RKO (cell line): Measurements from ENCODE around the gene NRG3.

ENCODE experiments used
- DNase-seq: peaks from one replicate; pipeline ENCODE4 v3.0.0-alpha.2; 2016; ENCODE audit warnings: low spot score

Gene NRG3

DNA sequence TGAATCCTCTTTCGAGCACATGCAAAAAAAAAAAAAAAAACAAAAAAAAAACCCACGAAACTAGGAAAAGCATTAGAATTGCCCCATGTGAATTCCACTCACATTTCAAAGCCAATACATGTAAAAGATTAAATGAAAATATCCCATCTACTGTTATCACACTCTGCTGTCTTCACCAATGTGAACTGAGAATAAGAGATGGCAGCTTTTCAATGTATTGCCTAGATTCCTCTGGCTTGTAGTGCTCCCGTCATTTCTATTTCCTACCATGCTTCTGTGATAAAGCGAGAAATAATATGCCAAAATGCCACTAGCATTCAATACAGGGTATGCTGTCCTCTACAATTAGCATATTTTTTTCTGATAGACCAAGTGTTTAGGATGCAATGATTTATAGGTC lies 517.0 kb downstream of the NRG3 start:
- DNase-seq, result no peak

DNA sequence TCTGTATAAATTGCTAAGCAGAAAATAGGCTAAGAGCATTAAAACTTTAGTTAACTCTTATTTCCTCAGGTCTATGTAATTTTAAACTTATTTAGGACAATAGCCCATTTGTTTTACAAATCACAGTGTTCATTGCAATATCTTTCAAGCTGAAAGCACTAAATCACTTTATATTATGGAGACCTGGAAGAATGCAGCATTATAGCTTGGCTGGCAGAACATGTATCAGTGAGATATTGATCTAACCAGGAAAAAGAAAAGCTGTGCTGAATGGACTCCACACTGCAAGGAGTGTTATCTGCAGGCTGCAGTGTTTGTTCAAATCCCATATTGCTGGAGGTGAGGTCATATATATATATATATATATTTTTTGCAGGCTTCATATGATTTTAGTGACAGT lies 517.5 kb downstream of the NRG3 start:
- no peak for DNase-seq

- no peak for DNase-seq
Measured at GRCh38 chr10:82394122-82394521, 519.1 kb downstream of the NRG3 start.

- DNase-seq, result no peak
Measured at GRCh38 chr10:82394987-82395386, 520.0 kb downstream of the NRG3 start.

GRCh38 chr10:82396886-82397285 lies 521.9 kb downstream of the NRG3 start:
- DNase-seq, result no peak

- DNase-seq, result no peak
Measured at GRCh38 chr10:82397854-82398253, 522.9 kb downstream of the NRG3 start.

- no peak for DNase-seq
Measured at GRCh38 chr10:82399850-82400249, 524.9 kb downstream of the NRG3 start.

- no peak for DNase-seq
Measured at GRCh38 chr10:82400841-82401240, 525.8 kb downstream of the NRG3 start.

GRCh38 chr10:82402906-82403401 lies 528.0 kb downstream of the NRG3 start:
- no peak for DNase-seq

- DNase-seq, result no peak
Measured at GRCh38 chr10:82409671-82410070, 534.7 kb downstream of the NRG3 start.

DNA sequence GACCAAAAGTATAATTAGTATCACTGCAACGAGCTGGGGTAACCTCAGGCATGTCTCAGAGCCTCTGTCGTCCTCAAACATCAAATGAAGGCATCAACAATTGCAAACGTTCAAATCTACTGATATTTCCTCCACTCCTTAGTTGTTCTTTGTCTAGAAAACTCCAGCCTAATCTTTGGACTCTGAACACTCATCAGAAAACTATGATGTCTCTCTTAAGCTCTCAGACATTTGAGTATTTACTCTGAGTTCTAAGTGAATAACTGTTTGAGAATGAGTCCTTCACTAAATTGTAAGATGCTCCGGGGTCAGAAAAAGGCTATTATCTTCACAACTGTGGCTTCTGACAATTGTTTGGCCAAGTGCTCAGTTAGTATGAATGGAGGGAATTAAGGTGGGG lies 536.4 kb downstream of the NRG3 start:
- no peak for DNase-seq

DNA sequence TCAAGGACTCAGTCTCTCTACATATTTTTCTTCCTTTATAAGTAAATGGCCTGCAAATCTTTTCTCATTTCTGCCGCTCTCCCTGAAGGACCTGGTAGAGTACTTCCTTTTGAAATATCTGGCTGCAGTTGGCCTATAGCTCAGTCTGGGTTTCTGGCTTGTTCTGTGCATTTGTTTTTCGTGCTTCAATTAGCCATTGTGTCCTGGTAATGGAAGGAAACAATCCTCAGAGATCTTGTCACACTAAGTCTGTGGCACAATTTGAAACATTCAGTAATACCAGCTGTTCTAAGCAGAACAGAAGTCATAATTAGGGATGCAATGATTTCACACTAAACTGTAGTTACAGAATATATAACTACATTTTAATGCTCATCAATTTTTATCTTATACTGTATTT lies 545.0 kb downstream of the NRG3 start:
- DNase-seq, result no peak

- DNase-seq, result no peak
Measured at GRCh38 chr10:82429302-82429701, 554.3 kb downstream of the NRG3 start.

- no peak for DNase-seq
Measured at GRCh38 chr10:82438277-82438676, 563.3 kb downstream of the NRG3 start.

- no peak for DNase-seq
Measured at GRCh38 chr10:82440775-82441174, 565.8 kb downstream of the NRG3 start.

GRCh38 chr10:82452046-82452445 lies 577.1 kb downstream of the NRG3 start:
- DNase-seq, result no peak

- DNase-seq, result no peak
Measured at GRCh38 chr10:82452676-82453075, 577.7 kb downstream of the NRG3 start.

GRCh38 chr10:82453678-82454293 lies 578.8 kb downstream of the NRG3 start:
- no peak for DNase-seq

DNA sequence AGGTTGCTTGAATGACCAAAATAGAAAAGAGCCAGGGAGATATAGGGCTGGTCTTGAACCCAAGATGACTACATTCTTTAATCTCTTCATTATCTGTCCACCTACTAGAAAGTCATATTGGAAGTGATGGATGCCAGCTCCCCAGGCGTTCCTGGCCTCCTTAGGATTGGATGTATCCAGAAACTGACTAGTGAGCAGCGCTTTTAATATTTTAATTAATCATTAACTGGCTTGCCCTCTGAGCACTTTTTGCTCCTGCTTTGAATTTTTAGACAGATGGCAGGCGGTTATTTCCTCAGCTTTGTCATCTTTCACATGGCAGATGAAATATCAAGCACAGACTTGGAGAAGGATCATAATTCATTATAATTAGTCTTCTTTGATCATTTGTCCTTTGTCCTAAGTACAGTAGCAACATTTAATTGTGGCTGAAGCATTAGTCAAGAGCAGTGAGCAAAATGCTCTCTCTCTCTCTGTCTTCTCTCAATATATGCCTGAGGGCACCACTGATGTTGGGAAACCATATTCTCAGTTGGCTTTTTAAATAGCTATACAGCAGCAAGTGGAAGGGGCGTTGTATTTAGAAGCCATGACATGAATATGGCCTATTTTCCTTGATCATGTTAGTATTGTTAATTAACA lies 588.0 kb downstream of the NRG3 start:
- DNase-seq, result no peak

DNA sequence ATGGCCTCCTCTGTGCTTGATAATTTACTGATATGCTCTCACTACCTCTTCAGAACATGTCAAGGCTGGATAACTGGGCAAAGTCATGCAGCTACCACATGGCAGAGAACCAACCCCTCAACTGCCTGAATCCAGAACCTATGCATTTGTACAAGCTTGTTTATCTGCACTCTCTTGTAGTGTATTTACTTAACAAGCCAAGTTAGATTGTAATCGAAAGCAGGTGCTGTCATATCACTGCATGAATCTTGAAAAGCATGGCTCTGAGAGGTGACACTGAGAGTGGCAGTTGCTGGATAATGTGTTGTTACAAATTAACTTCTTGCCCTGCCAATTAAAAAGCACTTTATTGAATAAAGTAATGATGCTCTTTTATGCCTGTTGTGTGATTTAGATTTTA lies 588.6 kb downstream of the NRG3 start:
- no peak for DNase-seq

DNA sequence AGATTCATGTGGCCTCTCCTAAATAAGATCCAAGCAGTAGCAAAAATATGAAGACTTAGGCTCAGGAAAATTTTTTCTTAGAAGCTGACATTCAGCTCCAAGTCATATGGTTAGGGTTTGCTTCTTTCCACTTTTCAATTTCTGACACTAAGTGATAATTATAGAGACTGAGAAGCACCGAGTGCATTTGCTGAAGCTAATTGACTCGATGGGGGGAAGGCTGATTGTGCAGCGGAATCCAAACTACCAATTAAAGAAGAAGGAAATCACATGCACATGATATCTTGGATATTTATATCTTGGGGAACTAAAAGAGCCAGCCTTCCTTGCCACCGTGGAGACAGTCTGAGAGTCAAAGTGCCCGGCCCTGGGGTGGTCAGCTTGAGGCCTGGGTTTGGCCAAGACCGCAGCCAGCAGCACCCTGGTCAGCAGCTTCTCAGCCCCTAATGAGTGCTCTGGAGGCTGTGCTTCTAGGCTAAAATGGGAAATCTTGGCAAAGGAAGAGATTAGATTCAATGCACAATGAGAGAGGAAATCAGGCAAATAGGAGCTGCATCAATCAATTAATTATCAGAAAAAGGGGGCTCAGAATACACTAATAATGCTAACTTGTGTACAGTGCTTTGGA lies 589.3 kb downstream of the NRG3 start:
- DNase-seq, result no peak

GRCh38 chr10:82464966-82465365 lies 590.0 kb downstream of the NRG3 start:
- DNase-seq, result no peak

DNA sequence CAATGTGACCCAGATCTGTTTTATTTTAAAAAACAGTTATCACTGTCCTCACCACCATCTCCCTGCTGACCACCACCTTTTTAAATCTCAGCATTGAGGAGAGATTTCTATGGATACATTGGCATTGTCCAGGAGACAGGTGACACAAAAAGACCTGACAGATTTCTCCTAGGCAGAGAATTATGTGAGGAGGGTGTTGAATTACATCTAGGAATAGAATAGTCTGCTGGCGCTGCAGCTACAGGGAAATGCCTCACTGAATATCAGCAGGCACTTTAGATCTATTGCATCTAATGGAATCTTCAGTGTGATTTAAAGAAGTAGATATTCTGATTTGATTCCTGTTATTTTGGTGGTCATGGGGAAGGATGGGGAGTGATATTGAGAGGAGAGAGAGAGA lies 593.5 kb downstream of the NRG3 start:
- no peak for DNase-seq
